K562 (cell line): ENCODE results near the gene IL4R. TPM values are rescaled to one million over a fixed set of nuclear protein-coding genes. Genes with fewer than 3 reads are reported as not detected.

ENCODE experiments used
- ATAC-seq: fragments of 200-7000 bp; cut with Tn5 transposase; 3 replicates; pipeline ENCODE4 v1.9.1; 2020; ENCODE audit warnings: moderate library complexity
- BruUV-seq: library from RNA; stranded (reverse); fragments of 400-500 nt; replicated peaks from 2 replicates; lab custom pipeline; 2021; lab: Mats Ljungman, UMichigan
- CTCF ChIA-PET: fragments of 300-600 bp; formaldehyde crosslinking; extraction: SDS; loops from one replicate; lab custom pipeline; 2021; ENCODE audit warnings: low intra/inter-chr PET ratio; lab: Yijun Ruan, JAX
- POLR2A ChIA-PET: fragments of 300-600, 350-650 bp; sonication (Branson Sonifier 250); formaldehyde crosslinking; extraction: SDS; loops from one replicate; lab custom pipeline; 2021; ENCODE audit warnings: antibody characterized with exemption, inconsistent platforms; lab: Yijun Ruan, JAX
- DNase-seq, 4 experiments: peaks; one replicate each; pipeline versions ENCODE4 v3.0.0 to v3.0.0-alpha.2; 2011 to 2018; ENCODE audit warnings: low spot score in 3 of 4, mixed read lengths in 3 of 4; ENCODE audit errors: extremely low read depth in 1 of 4
- FAIRE-seq: peaks from 2 replicates; lab custom pipeline; 2011; peaks lifted over from hg19 to GRCh38; lab: Jason Lieb, UNC
- H2AFZ ChIP-seq: 2 replicates; pipeline ENCODE4 v1.6.0; 2011; ENCODE audit warnings: low read depth, low read length, control low read depth, inconsistent platforms
- H3K27ac ChIP-seq: fragments of 200-600 bp; 3 replicates; pipeline ENCODE4 v1.8.0; 2011; ENCODE audit warnings: low read depth, mild to moderate bottlenecking, control low read depth, inconsistent platforms, low read length, moderate library complexity, mixed read lengths; ENCODE audit errors: extremely low read depth
- H3K27me3 ChIP-seq, 2 experiments: fragments of 300-600 bp in 1 of 2; 2 replicates in 1 of 2; 3 replicates in 1 of 2; pipeline versions ENCODE4 v1.6.0 to v1.8.0; 2011; ENCODE audit warnings: inconsistent platforms in 2 of 2, low read length in 2 of 2, mild to moderate bottlenecking in 1 of 2, mixed read lengths in 1 of 2, moderate library complexity in 1 of 2; ENCODE audit not compliant: control insufficient read depth in 2 of 2, insufficient read depth in 2 of 2
- H3K36me3 ChIP-seq: fragments of 300-600 bp; 3 replicates; pipeline ENCODE4 v1.8.0; 2011; ENCODE audit warnings: mild to moderate bottlenecking, low read length, inconsistent platforms; ENCODE audit not compliant: control insufficient read depth, insufficient read depth
- H3K4me1 ChIP-seq, 2 experiments: fragments of 200-600 bp in 1 of 2; replicated peaks in 1 of 2; 2 replicates in 1 of 2; 3 replicates in 1 of 2; pipeline versions ENCODE4 v1.5.1 to v1.8.0; 2011; ENCODE audit warnings: inconsistent platforms in 2 of 2, low read length in 2 of 2, mild to moderate bottlenecking in 1 of 2, mixed read lengths in 1 of 2, moderate library complexity in 1 of 2; ENCODE audit not compliant: control insufficient read depth in 2 of 2, insufficient read depth in 2 of 2
- H3K4me2 ChIP-seq: 2 replicates; pipeline ENCODE4 v1.6.1; 2011; ENCODE audit warnings: low read length, control low read depth, inconsistent platforms, mixed read lengths; ENCODE audit not compliant: insufficient read depth
- H3K4me3 ChIP-seq: fragments of 200-600 bp; sonication (generic), shearing (Covaris generic); 2 replicates; pipeline ENCODE4 v1.5.1; 2016; ENCODE audit warnings: control low read depth, inconsistent platforms
- H3K79me2 ChIP-seq: fragments of 200-600 bp; 3 replicates; pipeline ENCODE4 v1.8.0; 2011; ENCODE audit warnings: low read length, inconsistent platforms; ENCODE audit not compliant: control insufficient read depth, insufficient read depth
- H3K9ac ChIP-seq, 2 experiments: 2 replicates each; pipeline versions ENCODE4 v1.6.0 to v1.6.1; 2011; ENCODE audit warnings: low read depth in 2 of 2, low read length in 2 of 2, control low read depth in 1 of 2, inconsistent platforms in 1 of 2, mild to moderate bottlenecking in 1 of 2, mixed read lengths in 1 of 2; ENCODE audit not compliant: insufficient read depth in 1 of 2
- H3K9me1 ChIP-seq: one replicate; pipeline ENCODE4 v1.6.0; 2011; ENCODE audit warnings: inconsistent platforms, mild to moderate bottlenecking, low read length, moderate library complexity; ENCODE audit not compliant: control insufficient read depth, insufficient read depth
- H3K9me3 ChIP-seq: replicated peaks from 2 replicates; pipeline ENCODE4 v1.5.1; 2011; ENCODE audit warnings: low read depth, low read length, inconsistent platforms; ENCODE audit not compliant: control insufficient read depth, insufficient read depth
- H4K20me1 ChIP-seq: replicated peaks from 2 replicates; pipeline ENCODE4 v1.6.1; 2011; ENCODE audit warnings: low read length, inconsistent platforms, mixed read lengths; ENCODE audit not compliant: control insufficient read depth, insufficient read depth
- WGBS: fragments of 100-300 bp; shearing (Covaris generic); methylation state at CpG from one replicate; pipeline ENCODE4 v1.1.6; 2016; ENCODE audit warnings: low coverage, mixed read lengths; ENCODE audit not compliant: insufficient coverage; ENCODE audit errors: missing lambda C conversion rate; 5-methylcytosine and 5-hydroxymethylcytosine counted together
- in situ Hi-C: fragments of 300-500 bp; cut with MboI; formaldehyde crosslinking; loops from 4 replicates; pipeline ENCODE4 v1.15.0; 2018; ENCODE audit warnings: inconsistent platforms, mixed read lengths
- intact Hi-C: fragments of 100-400 bp; cut with micrococcal nuclease; formaldehyde crosslinking; loops from 2 replicates; pipeline ENCODE4 v1.14.2; 2022
- polyA plus RNA-seq, 8 experiments: library from polyadenylated mRNA; depleted of rRNA in 4 of 8; stranded (reverse) in 5 of 8; unstranded in 3 of 8; fragments of >200 nt; fragmentation: Nextera tagmentation in 2 of 8; fragmentation: Illumina TruSeq in 1 of 8; extraction: Ambion mirVana in 2 of 8; extraction: Trizol in 1 of 8; gene quantifications; 2 replicates each; pipeline versions ENCODE4 v1.2.1 to v1.2.3, GENCODE V29; 2011 to 2014; ENCODE audit warnings: inconsistent platforms in 1 of 8, missing spikeins in 1 of 8
- total RNA-seq, 7 experiments: library from RNA; depleted of rRNA in 6 of 7; stranded (reverse); fragments of >200 nt in 6 of 7; fragmentation: Illumina TruSeq in 2 of 7; extraction: Trizol in 2 of 7; gene quantifications; 2 replicates each; pipeline versions ENCODE4 v1.2.1 to v1.2.3, GENCODE V29; 2011 to 2021; ENCODE audit warnings: low replicate concordance in 1 of 7
- TF ChIP-seq, protein P1 (sequence below): fragments of 450-650 bp; IDR thresholded peaks from 2 replicates; pipeline ENCODE4 v1.6.1; 2016; ENCODE audit warnings: mild to moderate bottlenecking, moderate library complexity
- TF ChIP-seq, protein P2 (sequence below), 3 experiments: IDR thresholded peaks in 2 of 3; conservative IDR thresholded peaks in 1 of 3; 2 replicates each; pipeline ENCODE4 v1.5.1; 2011 to 2012; ENCODE audit warnings: low read length in 3 of 3, mild to moderate bottlenecking in 3 of 3, control low read depth in 2 of 3, improper control_type of control experiment in 1 of 3, inconsistent platforms in 1 of 3, low read depth in 1 of 3, mixed read lengths in 1 of 3, moderate library complexity in 1 of 3; ENCODE audit not compliant: insufficient read depth in 2 of 3

The IL4R gene
- total and polyA plus RNA-seq, 9 of the 15 experiments (the other 6 are each of a cell fraction or from before 2014, with no cell fraction given), result 0.17 to 5.8 (median 3.3) TPM

DNA sequence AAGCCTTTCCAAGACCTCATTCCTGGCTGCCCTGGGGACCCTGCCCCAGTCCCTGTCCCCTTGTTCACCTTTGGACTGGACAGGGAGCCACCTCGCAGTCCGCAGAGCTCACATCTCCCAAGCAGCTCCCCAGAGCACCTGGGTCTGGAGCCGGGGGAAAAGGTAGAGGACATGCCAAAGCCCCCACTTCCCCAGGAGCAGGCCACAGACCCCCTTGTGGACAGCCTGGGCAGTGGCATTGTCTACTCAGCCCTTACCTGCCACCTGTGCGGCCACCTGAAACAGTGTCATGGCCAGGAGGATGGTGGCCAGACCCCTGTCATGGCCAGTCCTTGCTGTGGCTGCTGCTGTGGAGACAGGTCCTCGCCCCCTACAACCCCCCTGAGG lies 49.5 kb downstream of the IL4R start:
- no peak for FAIRE-seq
- TF ChIP-seq, protein P1, sequence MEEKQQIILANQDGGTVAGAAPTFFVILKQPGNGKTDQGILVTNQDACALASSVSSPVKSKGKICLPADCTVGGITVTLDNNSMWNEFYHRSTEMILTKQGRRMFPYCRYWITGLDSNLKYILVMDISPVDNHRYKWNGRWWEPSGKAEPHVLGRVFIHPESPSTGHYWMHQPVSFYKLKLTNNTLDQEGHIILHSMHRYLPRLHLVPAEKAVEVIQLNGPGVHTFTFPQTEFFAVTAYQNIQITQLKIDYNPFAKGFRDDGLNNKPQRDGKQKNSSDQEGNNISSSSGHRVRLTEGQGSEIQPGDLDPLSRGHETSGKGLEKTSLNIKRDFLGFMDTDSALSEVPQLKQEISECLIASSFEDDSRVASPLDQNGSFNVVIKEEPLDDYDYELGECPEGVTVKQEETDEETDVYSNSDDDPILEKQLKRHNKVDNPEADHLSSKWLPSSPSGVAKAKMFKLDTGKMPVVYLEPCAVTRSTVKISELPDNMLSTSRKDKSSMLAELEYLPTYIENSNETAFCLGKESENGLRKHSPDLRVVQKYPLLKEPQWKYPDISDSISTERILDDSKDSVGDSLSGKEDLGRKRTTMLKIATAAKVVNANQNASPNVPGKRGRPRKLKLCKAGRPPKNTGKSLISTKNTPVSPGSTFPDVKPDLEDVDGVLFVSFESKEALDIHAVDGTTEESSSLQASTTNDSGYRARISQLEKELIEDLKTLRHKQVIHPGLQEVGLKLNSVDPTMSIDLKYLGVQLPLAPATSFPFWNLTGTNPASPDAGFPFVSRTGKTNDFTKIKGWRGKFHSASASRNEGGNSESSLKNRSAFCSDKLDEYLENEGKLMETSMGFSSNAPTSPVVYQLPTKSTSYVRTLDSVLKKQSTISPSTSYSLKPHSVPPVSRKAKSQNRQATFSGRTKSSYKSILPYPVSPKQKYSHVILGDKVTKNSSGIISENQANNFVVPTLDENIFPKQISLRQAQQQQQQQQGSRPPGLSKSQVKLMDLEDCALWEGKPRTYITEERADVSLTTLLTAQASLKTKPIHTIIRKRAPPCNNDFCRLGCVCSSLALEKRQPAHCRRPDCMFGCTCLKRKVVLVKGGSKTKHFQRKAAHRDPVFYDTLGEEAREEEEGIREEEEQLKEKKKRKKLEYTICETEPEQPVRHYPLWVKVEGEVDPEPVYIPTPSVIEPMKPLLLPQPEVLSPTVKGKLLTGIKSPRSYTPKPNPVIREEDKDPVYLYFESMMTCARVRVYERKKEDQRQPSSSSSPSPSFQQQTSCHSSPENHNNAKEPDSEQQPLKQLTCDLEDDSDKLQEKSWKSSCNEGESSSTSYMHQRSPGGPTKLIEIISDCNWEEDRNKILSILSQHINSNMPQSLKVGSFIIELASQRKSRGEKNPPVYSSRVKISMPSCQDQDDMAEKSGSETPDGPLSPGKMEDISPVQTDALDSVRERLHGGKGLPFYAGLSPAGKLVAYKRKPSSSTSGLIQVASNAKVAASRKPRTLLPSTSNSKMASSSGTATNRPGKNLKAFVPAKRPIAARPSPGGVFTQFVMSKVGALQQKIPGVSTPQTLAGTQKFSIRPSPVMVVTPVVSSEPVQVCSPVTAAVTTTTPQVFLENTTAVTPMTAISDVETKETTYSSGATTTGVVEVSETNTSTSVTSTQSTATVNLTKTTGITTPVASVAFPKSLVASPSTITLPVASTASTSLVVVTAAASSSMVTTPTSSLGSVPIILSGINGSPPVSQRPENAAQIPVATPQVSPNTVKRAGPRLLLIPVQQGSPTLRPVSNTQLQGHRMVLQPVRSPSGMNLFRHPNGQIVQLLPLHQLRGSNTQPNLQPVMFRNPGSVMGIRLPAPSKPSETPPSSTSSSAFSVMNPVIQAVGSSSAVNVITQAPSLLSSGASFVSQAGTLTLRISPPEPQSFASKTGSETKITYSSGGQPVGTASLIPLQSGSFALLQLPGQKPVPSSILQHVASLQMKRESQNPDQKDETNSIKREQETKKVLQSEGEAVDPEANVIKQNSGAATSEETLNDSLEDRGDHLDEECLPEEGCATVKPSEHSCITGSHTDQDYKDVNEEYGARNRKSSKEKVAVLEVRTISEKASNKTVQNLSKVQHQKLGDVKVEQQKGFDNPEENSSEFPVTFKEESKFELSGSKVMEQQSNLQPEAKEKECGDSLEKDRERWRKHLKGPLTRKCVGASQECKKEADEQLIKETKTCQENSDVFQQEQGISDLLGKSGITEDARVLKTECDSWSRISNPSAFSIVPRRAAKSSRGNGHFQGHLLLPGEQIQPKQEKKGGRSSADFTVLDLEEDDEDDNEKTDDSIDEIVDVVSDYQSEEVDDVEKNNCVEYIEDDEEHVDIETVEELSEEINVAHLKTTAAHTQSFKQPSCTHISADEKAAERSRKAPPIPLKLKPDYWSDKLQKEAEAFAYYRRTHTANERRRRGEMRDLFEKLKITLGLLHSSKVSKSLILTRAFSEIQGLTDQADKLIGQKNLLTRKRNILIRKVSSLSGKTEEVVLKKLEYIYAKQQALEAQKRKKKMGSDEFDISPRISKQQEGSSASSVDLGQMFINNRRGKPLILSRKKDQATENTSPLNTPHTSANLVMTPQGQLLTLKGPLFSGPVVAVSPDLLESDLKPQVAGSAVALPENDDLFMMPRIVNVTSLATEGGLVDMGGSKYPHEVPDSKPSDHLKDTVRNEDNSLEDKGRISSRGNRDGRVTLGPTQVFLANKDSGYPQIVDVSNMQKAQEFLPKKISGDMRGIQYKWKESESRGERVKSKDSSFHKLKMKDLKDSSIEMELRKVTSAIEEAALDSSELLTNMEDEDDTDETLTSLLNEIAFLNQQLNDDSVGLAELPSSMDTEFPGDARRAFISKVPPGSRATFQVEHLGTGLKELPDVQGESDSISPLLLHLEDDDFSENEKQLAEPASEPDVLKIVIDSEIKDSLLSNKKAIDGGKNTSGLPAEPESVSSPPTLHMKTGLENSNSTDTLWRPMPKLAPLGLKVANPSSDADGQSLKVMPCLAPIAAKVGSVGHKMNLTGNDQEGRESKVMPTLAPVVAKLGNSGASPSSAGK, result no peak
- TF ChIP-seq, protein P2, sequence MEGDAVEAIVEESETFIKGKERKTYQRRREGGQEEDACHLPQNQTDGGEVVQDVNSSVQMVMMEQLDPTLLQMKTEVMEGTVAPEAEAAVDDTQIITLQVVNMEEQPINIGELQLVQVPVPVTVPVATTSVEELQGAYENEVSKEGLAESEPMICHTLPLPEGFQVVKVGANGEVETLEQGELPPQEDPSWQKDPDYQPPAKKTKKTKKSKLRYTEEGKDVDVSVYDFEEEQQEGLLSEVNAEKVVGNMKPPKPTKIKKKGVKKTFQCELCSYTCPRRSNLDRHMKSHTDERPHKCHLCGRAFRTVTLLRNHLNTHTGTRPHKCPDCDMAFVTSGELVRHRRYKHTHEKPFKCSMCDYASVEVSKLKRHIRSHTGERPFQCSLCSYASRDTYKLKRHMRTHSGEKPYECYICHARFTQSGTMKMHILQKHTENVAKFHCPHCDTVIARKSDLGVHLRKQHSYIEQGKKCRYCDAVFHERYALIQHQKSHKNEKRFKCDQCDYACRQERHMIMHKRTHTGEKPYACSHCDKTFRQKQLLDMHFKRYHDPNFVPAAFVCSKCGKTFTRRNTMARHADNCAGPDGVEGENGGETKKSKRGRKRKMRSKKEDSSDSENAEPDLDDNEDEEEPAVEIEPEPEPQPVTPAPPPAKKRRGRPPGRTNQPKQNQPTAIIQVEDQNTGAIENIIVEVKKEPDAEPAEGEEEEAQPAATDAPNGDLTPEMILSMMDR (IDR thresholded peaks at IDR 0.05 in 2 of 3, conservative IDR thresholded peaks at IDR 0.05 in 1 of 3; ENCODE audit: insufficient read depth in 2 of 3, low read depth in 1 of 3, low read length in 3 of 3), result 0 out of 6 replicates have a peak, but pooled peaks of 1 of the 3 experiments have one; percentile 9
- TF ChIP-seq, all 486 proteins: peak for 1
- 31% methylated on average over 5 of the region's 5 CpGs for WGBS
- ATAC-seq (no peak), DNase-seq (no peak)
- no TSS peak for BruUV-seq
- H3K9me1 ChIP-seq, result no peaks in the 10 kb centered on the region
- POLR2A ChIA-PET, result interaction anchor here (1.1 kb wide), 1 partner anchor 120 kb away, joined by 4 read pairs; no protein-coding TSS in a partner anchor
- H3K4me1 ChIP-seq, result peaks cover 9 to 11% of the 10 kb centered on the region in 2 experiments
- H4K20me1 ChIP-seq, result no peaks in the 10 kb centered on the region
- H3K9me3 ChIP-seq, result no peaks in the 10 kb centered on the region; the same call in 1 of the 2 replicates
- in situ Hi-C loops (no loop called here), intact Hi-C loops (no loop called here)
- 0 out of 4 replicates have a peak overlapping the region, but pooled peaks of 1 of the 2 experiments have one; percentile 20 for H3K9ac ChIP-seq
- CTCF ChIA-PET, result no interaction called here
- no peak overlapping the region for H3K4me2 ChIP-seq
- H3K27me3 ChIP-seq, result peaks cover 0 to 10% of the 10 kb centered on the region in 2 experiments; a peak in 2 of 5 replicates
- no peak overlapping the region for H2AFZ ChIP-seq
- H3K79me2 ChIP-seq, result no peaks in the 10 kb centered on the region
- no peak overlapping the region for H3K4me3 ChIP-seq
- no peak overlapping the region for H3K27ac ChIP-seq
- H3K36me3 ChIP-seq, result no peaks in the 10 kb centered on the region
